GM12874 (cell line): ENCODE measurements around the gene LATS2.

Experiments
- CTCF ChIP-seq: IDR thresholded peaks from 2 replicates; pipeline ENCODE4 v1.5.1; 2011; ENCODE audit warnings: low read depth, mild to moderate bottlenecking, control low read depth, low read length, moderate library complexity; ENCODE audit not compliant: insufficient read depth

The LATS2 gene

GRCh38 chr13:21008026-21008425 lies 53.4 kb downstream of the LATS2 start:
- TF ChIP-seq CTCF, result no peak

- TF ChIP-seq CTCF, result no peak
Measured at GRCh38 chr13:21006141-21007005, 55.0 kb downstream of the LATS2 start.

GRCh38 chr13:21005193-21005592 lies 56.2 kb downstream of the LATS2 start:
- TF ChIP-seq CTCF, result no peak

- TF ChIP-seq CTCF, result no peak
Measured at GRCh38 chr13:21001471-21001870, 59.9 kb downstream of the LATS2 start.

- no peak for TF ChIP-seq CTCF
Measured at GRCh38 chr13:21000647-21001046, 60.7 kb downstream of the LATS2 start.

- TF ChIP-seq CTCF, result no peak
Measured at GRCh38 chr13:20998649-20999415, 62.6 kb downstream of the LATS2 start.

DNA sequence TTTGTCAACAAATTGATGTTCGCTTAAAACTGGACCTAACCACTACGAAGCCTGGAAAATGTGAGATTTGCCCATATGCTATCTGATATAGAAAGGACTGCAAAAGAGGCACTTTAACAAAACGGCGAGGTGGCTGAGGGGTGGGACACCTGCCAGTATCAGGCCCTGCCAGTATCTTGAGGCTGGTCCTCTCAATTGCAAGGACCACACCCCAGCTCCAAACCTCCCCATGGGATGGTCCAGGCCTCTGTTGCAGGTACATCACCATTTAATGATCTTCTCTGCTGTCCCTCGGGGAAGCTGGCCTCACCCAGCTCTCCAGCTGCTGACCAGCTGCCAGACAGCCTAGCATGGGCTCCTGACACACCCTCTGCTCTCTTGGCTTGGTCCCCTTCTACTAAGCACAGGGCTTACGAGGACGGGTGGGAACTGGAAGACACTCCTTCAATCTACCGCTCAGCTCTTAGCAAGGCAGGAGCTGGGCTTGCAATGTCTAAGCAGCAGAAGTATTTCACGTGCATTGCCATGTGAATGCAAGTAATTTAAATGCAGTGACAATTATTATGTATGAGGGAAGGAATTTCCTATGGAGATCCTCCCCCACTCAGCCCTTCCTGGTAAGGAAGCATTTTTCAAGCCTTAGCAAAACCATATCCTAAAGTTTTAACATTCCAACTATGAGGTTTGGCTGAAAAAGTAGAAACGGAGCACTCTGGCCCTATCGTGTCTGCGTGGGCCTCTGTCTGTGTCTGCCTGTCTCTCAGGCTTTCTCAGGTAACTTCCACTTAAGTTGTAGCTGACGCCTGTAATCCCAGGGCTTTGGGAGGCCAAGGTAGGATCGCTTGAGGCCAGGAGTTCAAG lies 63.9 kb downstream of the LATS2 start:
- no peak for TF ChIP-seq CTCF
